Measurements from ENCODE around the gene CFAP54.
A peak's percentile ranks its signal among the peaks of the same experiment; 100 is the strongest.

CFAP54 gene

DNA sequence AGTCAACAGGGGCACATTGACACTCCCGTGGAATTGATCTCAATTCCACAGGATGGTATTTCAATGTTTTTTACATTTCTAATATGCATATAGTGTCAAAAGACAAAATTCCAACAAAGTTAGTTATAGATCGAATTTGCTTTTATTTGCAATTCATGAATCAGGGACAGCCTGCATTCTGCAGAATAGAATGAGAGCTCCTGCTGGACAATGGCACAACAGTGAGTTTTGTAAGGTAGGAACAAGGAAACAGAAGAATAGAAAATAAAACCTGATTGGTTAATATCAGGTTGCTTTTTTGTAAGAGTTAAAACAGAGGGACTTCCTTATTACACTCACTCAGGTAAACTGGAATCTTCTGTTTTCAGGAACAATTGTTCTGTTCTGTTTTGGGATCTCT, 384.8 kb downstream of the CFAP54 start:
- no peak overlapping the region for H3K4me3 ChIP-seq (ENCODE audit: control insufficient read depth, low read depth, low read length)
- no peak for DNase-seq (ENCODE audit: low read depth)
- TF ChIP-seq, protein P1, sequence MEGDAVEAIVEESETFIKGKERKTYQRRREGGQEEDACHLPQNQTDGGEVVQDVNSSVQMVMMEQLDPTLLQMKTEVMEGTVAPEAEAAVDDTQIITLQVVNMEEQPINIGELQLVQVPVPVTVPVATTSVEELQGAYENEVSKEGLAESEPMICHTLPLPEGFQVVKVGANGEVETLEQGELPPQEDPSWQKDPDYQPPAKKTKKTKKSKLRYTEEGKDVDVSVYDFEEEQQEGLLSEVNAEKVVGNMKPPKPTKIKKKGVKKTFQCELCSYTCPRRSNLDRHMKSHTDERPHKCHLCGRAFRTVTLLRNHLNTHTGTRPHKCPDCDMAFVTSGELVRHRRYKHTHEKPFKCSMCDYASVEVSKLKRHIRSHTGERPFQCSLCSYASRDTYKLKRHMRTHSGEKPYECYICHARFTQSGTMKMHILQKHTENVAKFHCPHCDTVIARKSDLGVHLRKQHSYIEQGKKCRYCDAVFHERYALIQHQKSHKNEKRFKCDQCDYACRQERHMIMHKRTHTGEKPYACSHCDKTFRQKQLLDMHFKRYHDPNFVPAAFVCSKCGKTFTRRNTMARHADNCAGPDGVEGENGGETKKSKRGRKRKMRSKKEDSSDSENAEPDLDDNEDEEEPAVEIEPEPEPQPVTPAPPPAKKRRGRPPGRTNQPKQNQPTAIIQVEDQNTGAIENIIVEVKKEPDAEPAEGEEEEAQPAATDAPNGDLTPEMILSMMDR (conservative IDR thresholded peaks at IDR 0.05; ENCODE audit: control insufficient read depth, insufficient read depth, low read depth, low read length): no peak

- DNase-seq (ENCODE audit: low read depth): peak; percentile 34
These were observed 387.6 kb downstream of the CFAP54 start for GRCh38 chr12:96876966-96877365.

GRCh38 chr12:96878704-96879103, 389.3 kb downstream of the CFAP54 start:
- peak; percentile 8 for DNase-seq (ENCODE audit: low read depth)
- TF ChIP-seq, protein P1 (conservative IDR thresholded peaks at IDR 0.05; ENCODE audit: control insufficient read depth, insufficient read depth, low read depth, low read length): no peak
- H3K4me3 ChIP-seq (ENCODE audit: control insufficient read depth, low read depth, low read length): no peak overlapping the region

More at GRCh38 chr12:96876966-96877365, 387.6 kb downstream of the CFAP54 start:
- TF ChIP-seq, protein P1 (conservative IDR thresholded peaks at IDR 0.05; ENCODE audit: control insufficient read depth, insufficient read depth, low read depth, low read length): no peak
- H3K4me3 ChIP-seq (ENCODE audit: control insufficient read depth, low read depth, low read length): no peak overlapping the region

DNA sequence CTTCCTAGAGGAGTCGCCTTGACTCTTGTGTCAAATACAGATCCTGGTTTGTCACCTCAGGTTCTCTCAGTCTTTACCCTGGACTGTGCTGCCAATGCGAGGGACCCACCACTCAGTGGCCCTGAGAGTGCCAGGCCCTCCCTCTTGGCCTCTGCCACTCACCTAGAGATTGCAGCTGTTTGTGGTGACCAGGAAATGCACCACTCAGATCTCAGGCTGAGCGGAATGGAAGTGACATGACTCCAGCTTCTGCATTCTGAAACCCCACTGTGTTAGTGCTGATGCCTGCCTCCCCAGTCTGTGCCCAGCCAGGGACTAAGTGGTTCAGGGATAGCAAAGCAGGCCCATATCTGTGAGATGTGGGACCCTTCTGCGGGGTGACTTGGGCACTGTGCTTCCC, 389.9 kb downstream of the CFAP54 start:
- TF ChIP-seq, protein P1 (conservative IDR thresholded peaks at IDR 0.05; ENCODE audit: control insufficient read depth, insufficient read depth, low read depth, low read length): no peak
- DNase-seq (ENCODE audit: low read depth): no peak
- H3K4me3 ChIP-seq (ENCODE audit: control insufficient read depth, low read depth, low read length): no peak overlapping the region

DNA sequence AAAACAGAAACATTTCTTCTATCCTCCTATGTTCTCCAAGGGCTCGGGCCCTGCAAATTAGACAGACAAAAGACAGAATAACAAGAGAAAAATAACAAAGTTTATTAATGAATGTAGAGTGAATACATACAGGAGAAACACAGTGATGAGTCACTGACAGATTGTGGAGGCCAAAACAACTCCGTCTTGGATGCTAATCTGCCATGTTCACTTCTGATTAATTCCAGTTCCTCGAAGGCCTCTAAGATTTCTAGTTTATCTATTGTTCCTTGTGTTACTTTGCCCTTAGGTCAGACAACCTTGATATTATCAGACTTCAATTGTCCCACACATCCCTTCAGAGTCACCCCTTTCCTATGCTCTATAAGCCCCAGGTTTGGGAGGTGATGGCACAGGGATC, 390.8 kb downstream of the CFAP54 start:
- TF ChIP-seq, protein P1 (conservative IDR thresholded peaks at IDR 0.05; ENCODE audit: control insufficient read depth, insufficient read depth, low read depth, low read length): no peak
- H3K4me3 ChIP-seq (ENCODE audit: control insufficient read depth, low read depth, low read length): no peak overlapping the region

DNA sequence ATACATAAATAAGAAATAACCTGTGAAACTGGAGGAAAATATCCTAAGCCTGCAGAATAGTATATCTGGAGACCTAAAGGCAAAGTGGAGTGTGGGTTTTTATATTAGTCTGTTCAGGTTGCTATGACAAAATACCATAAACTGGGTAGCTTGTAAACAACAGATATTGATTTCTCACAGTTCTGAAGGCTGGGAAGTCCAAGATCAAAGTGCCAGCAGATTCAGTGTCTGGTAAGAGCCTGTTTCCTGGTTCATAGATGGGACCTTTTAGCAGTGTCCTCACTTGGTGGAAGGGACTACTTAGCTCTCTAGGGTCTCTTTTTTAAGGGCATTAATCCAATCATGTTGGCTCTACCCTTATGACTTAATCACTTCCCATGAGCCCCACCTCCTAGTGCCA, 392.2 kb downstream of the CFAP54 start:
- H3K4me3 ChIP-seq (ENCODE audit: control insufficient read depth, low read depth, low read length): no peak overlapping the region
- TF ChIP-seq, protein P1 (conservative IDR thresholded peaks at IDR 0.05; ENCODE audit: control insufficient read depth, insufficient read depth, low read depth, low read length): no peak
- no peak for DNase-seq (ENCODE audit: low read depth)

More for the DNA sequence above, 390.8 kb downstream of the CFAP54 start:
- DNase-seq (ENCODE audit: low read depth): peak; percentile 14

GRCh38 chr12:96882862-96883261, 393.5 kb downstream of the CFAP54 start:
- TF ChIP-seq, protein P1 (conservative IDR thresholded peaks at IDR 0.05; ENCODE audit: control insufficient read depth, insufficient read depth, low read depth, low read length): no peak
- peak; percentile 78 for DNase-seq (ENCODE audit: low read depth)
- H3K4me3 ChIP-seq (ENCODE audit: control insufficient read depth, low read depth, low read length): no peak overlapping the region

Measured in fibroblast of mammary gland (primary cell).